SK-N-SH (cell line): Measurements from ENCODE around the gene PIP5K1B. TPM values are rescaled to one million over a fixed set of nuclear protein-coding genes. Genes with fewer than 3 reads are reported as not detected.

Experiments
- CTCF ChIA-PET: fragments of 300-600, 350-600 bp; formaldehyde crosslinking; extraction: SDS; loops from one replicate; lab custom pipeline; 2021; lab: Yijun Ruan, JAX
- POLR2A ChIA-PET: fragments of 350-600 bp; sonication (Branson Sonifier 250); formaldehyde crosslinking; extraction: SDS; loops from one replicate; lab custom pipeline; 2020; ENCODE audit warnings: antibody characterized with exemption, inconsistent platforms; lab: Yijun Ruan, JAX
- DNase-seq: peaks from one replicate; pipeline ENCODE4 v3.0.0; 2012
- H2AFZ ChIP-seq: fragments of 200-600 bp; sonication (generic); 2 replicates; pipeline ENCODE4 v1.8.1; 2016; ENCODE audit warnings: antibody characterized with exemption, mild to moderate bottlenecking, low read depth
- H3F3A ChIP-seq: fragments of 200-600 bp; sonication (generic); replicated peaks from 2 replicates; pipeline ENCODE3; 2016; ENCODE audit warnings: antibody characterized with exemption, mild to moderate bottlenecking; ENCODE audit not compliant: insufficient read depth
- H3K27ac ChIP-seq, 2 experiments: fragments of 200-500 bp in 1 of 2; fragments of 200-600 bp in 1 of 2; sonication (Bioruptor generic) in 1 of 2; sonication (generic), shearing (Covaris generic) in 1 of 2; 2 replicates each; pipeline versions ENCODE4 v1.5.1 to v1.6.1; 2014 to 2016; ENCODE audit warnings: low read depth in 2 of 2, inconsistent platforms in 1 of 2, low read length in 1 of 2, mild to moderate bottlenecking in 1 of 2, mixed read lengths in 1 of 2
- H3K27me3 ChIP-seq: fragments of 200-600 bp; sonication (generic), shearing (Covaris generic); 2 replicates; pipeline ENCODE4 v1.6.1; 2016; ENCODE audit warnings: mixed run types; ENCODE audit not compliant: insufficient read depth
- H3K36me3 ChIP-seq, 2 experiments: fragments of 200-500 bp in 1 of 2; fragments of 200-600 bp in 1 of 2; sonication (Bioruptor generic) in 1 of 2; sonication (generic) in 1 of 2; replicated peaks in 1 of 2; 2 replicates each; pipeline versions ENCODE3 to v1.5.1; 2014 to 2016; ENCODE audit warnings: low read length in 1 of 2, mild to moderate bottlenecking in 1 of 2; ENCODE audit not compliant: insufficient read depth in 2 of 2, control insufficient read depth in 1 of 2
- H3K4me1 ChIP-seq, 2 experiments: fragments of 200-500 bp in 1 of 2; fragments of 200-600 bp in 1 of 2; sonication (Bioruptor generic) in 1 of 2; sonication (generic), shearing (Covaris generic) in 1 of 2; 2 replicates each; pipeline versions ENCODE4 v1.5.1 to v1.6.1; 2014 to 2016; ENCODE audit warnings: low read depth in 1 of 2, low read length in 1 of 2, mixed run types in 1 of 2; ENCODE audit not compliant: insufficient read depth in 2 of 2, control insufficient read depth in 1 of 2
- H3K4me2 ChIP-seq: fragments of 200-600 bp; sonication (generic), shearing (Covaris generic); 2 replicates; pipeline ENCODE4 v1.6.1; 2017; ENCODE audit warnings: mixed run types
- H3K4me3 ChIP-seq, 2 experiments: fragments of 200-500 bp in 1 of 2; fragments of 200-600 bp in 1 of 2; sonication (Bioruptor generic) in 1 of 2; sonication (generic), shearing (Covaris generic) in 1 of 2; 2 replicates each; pipeline versions ENCODE4 v1.5.1 to v1.8.1; 2014 to 2016; ENCODE audit warnings: low read depth in 2 of 2, inconsistent platforms in 1 of 2, low read length in 1 of 2, mild to moderate bottlenecking in 1 of 2, mixed read lengths in 1 of 2, moderate library complexity in 1 of 2
- H3K79me2 ChIP-seq: fragments of 200-600 bp; sonication (generic); 2 replicates; pipeline ENCODE4 v1.8.1; 2017; ENCODE audit warnings: mild to moderate bottlenecking; ENCODE audit not compliant: insufficient read depth
- H3K9ac ChIP-seq: fragments of 200-600 bp; sonication (generic); 2 replicates; pipeline ENCODE4 v1.6.1; 2017; ENCODE audit warnings: mixed run types
- H3K9me2 ChIP-seq: fragments of 200-600 bp; sonication (generic); 2 replicates; pipeline ENCODE4 v1.6.1; 2017; ENCODE audit warnings: mixed run types
- H3K9me3 ChIP-seq: fragments of 200-600 bp; sonication (generic); 2 replicates; pipeline ENCODE4 v1.6.1; 2017; ENCODE audit warnings: mixed run types, mild to moderate bottlenecking, moderate library complexity
- H4K20me1 ChIP-seq: fragments of 200-600 bp; sonication (generic); 2 replicates; pipeline ENCODE4 v1.6.1; 2017; ENCODE audit warnings: mild to moderate bottlenecking, mixed run types; ENCODE audit not compliant: insufficient read depth
- CHD2 ChIP-seq: fragments of 150-350 bp; IDR thresholded peaks from 2 replicates; pipeline ENCODE4 v1.6.1; 2018; ENCODE audit warnings: low read length; ENCODE audit not compliant: partially characterized antibody
- CTCF ChIP-seq: fragments of 200-600 bp; sonication (generic); IDR thresholded peaks from 2 replicates; pipeline ENCODE4 v1.6.1; 2017; ENCODE audit warnings: antibody characterized with exemption, mild to moderate bottlenecking, moderate library complexity
- ELF1 ChIP-seq: IDR thresholded peaks from 2 replicates; pipeline ENCODE4 v1.4.0; 2012
- EZH2phosphoT487 ChIP-seq: fragments of 200-600 bp; sonication (generic); IDR thresholded peaks from 2 replicates; pipeline ENCODE4 v1.6.1; 2017; ENCODE audit warnings: low read depth, mixed run types, mild to moderate bottlenecking, antibody characterized with exemption, moderate library complexity, borderline replicate concordance
- FOSL2 ChIP-seq: IDR thresholded peaks from 2 replicates; pipeline ENCODE4 v1.4.0; 2012; ENCODE audit warnings: low read depth, mild to moderate bottlenecking, moderate library complexity, borderline replicate concordance
- FOXJ3 ChIP-seq: sonication (generic); formaldehyde crosslinking; IDR thresholded peaks from 2 replicates; pipeline ENCODE4 v1.5.1; 2020; ENCODE audit warnings: mild to moderate bottlenecking, missing genetic modification reagents
- GABPA ChIP-seq: IDR thresholded peaks from 2 replicates; pipeline ENCODE4 v1.4.0; 2012; ENCODE audit warnings: low read depth, mild to moderate bottlenecking
- GATA2 ChIP-seq: sonication (generic); formaldehyde crosslinking; IDR thresholded peaks from 2 replicates; pipeline ENCODE4 v1.5.0; 2020; ENCODE audit warnings: mild to moderate bottlenecking, missing genetic modification reagents
- IRF3 ChIP-seq: fragments of 150-350 bp; IDR thresholded peaks from 2 replicates; pipeline ENCODE4 v1.6.1; 2016; ENCODE audit warnings: mild to moderate bottlenecking, low read depth, low read length
- JUND ChIP-seq: IDR thresholded peaks from 2 replicates; pipeline ENCODE4 v1.4.0; 2012
- MEF2A ChIP-seq: IDR thresholded peaks from 2 replicates; pipeline ENCODE4 v1.4.0; 2012; ENCODE audit warnings: low read depth, borderline replicate concordance
- NFIC ChIP-seq: IDR thresholded peaks from 2 replicates; pipeline ENCODE4 v1.4.0; 2012; ENCODE audit warnings: borderline replicate concordance
- NRF1 ChIP-seq: IDR thresholded peaks from 2 replicates; pipeline ENCODE4 v1.6.1; 2012; ENCODE audit warnings: low read depth, mild to moderate bottlenecking, low read length
- POLR2AphosphoS5 ChIP-seq: IDR thresholded peaks from 2 replicates; pipeline ENCODE4 v1.6.1; 2012; ENCODE audit warnings: low read depth, low read length
- RAD21 ChIP-seq: IDR thresholded peaks from 2 replicates; pipeline ENCODE4 v1.6.1; 2012; ENCODE audit warnings: mild to moderate bottlenecking, low read length
- RCOR1 ChIP-seq: fragments of 150-350 bp; IDR thresholded peaks from 2 replicates; pipeline ENCODE4 v1.6.1; 2017; ENCODE audit warnings: antibody characterized with exemption, low read length
- RXRA ChIP-seq: IDR thresholded peaks from 2 replicates; pipeline ENCODE4 v1.4.0; 2012; ENCODE audit warnings: low read depth, mild to moderate bottlenecking, borderline replicate concordance
- SIN3A ChIP-seq: IDR thresholded peaks from 2 replicates; pipeline ENCODE4 v1.6.1; 2012; ENCODE audit warnings: low read depth, mild to moderate bottlenecking, low read length, moderate library complexity, borderline replicate concordance
- TAF1 ChIP-seq: IDR thresholded peaks from 2 replicates; pipeline ENCODE4 v1.6.1; 2012; ENCODE audit warnings: low read depth, mild to moderate bottlenecking, low read length, moderate library complexity, borderline replicate concordance
- TEAD4 ChIP-seq: IDR thresholded peaks from 2 replicates; pipeline ENCODE4 v1.4.0; 2012; ENCODE audit warnings: mild to moderate bottlenecking, borderline replicate concordance; ENCODE audit not compliant: insufficient read depth
- USF2 ChIP-seq: fragments of 150-350 bp; IDR thresholded peaks from 2 replicates; pipeline ENCODE4 v1.6.1; 2017; ENCODE audit warnings: antibody characterized with exemption, low read length, low read depth, borderline replicate concordance
- YY1 ChIP-seq: IDR thresholded peaks from 2 replicates; pipeline ENCODE4 v1.4.0; 2012; ENCODE audit warnings: low read depth, mild to moderate bottlenecking
- WGBS: methylation state at CpG from one replicate; pipeline ENCODE4 v1.1.6; 2017; ENCODE audit warnings: low lambda C conversion rate; 5-methylcytosine and 5-hydroxymethylcytosine counted together
- polyA plus RNA-seq, 3 experiments: library from polyadenylated mRNA; depleted of rRNA; stranded (reverse); fragments of >200 nt; gene quantifications; 2 replicates each; pipeline ENCODE4 v1.2.3, GENCODE V29; 2012

Gene PIP5K1B
- polyA plus RNA-seq, 1 of the 3 experiments (the other 2 are of a cell fraction) = not detected

- no peak for TF ChIP-seq SIN3A
- no peak for TF ChIP-seq IRF3
- TF ChIP-seq USF2 = no peak
- no peak for TF ChIP-seq ELF1
- TF ChIP-seq RXRA = no peak
- TF ChIP-seq YY1 = no peak
- TF ChIP-seq TEAD4 = no peak
- TF ChIP-seq CTCF = no peak
- H3K79me2 ChIP-seq = no peaks in the 10 kb centered on the region
- no peaks in the 10 kb centered on the region for H4K20me1 ChIP-seq
- 0% methylated on average over 2 of the region's 2 CpGs for WGBS
- H3K27me3 ChIP-seq = peaks cover 22% of the 10 kb centered on the region
- no peak overlapping the region for H3K4me2 ChIP-seq
- no peak overlapping the region for H3K27ac ChIP-seq
- CTCF ChIA-PET = no interaction called here
- H3K4me3 ChIP-seq = no peak overlapping the region
- H3F3A ChIP-seq = no peaks in the 10 kb centered on the region
- POLR2A ChIA-PET = no interaction called here
- no peaks in the 10 kb centered on the region for H3K9me2 ChIP-seq
- no peaks in the 10 kb centered on the region for H3K36me3 ChIP-seq
- H3K9ac ChIP-seq = no peak overlapping the region
- no peak for DNase-seq
- H3K4me1 ChIP-seq = no peaks in the 10 kb centered on the region
- H2AFZ ChIP-seq = no peak overlapping the region
- no peaks in the 10 kb centered on the region for H3K9me3 ChIP-seq
Measured at GRCh38 chr9:68711281-68711680, 6.2 kb downstream of the PIP5K1B start.

- CTCF ChIA-PET = no interaction called here
- Histone ChIP-seq H4K20me1 (no peaks in the 10 kb centered on the region), H3K36me3 (no peaks in the 10 kb centered on the region), H3F3A (no peaks in the 10 kb centered on the region), H3K9me2 (no peaks in the 10 kb centered on the region), H3K79me2 (no peaks in the 10 kb centered on the region), H3K27ac (no peak overlapping the region), H3K27me3 (peaks cover 16% of the 10 kb centered on the region; the same call in 1 of the 2 replicates), H3K4me1 (no peaks in the 10 kb centered on the region), H3K4me2 (no peak overlapping the region), H3K9me3 (no peaks in the 10 kb centered on the region), H3K9ac (no peak overlapping the region), H3K4me3 (no peak overlapping the region), H2AFZ (no peak overlapping the region)
- POLR2A ChIA-PET = no interaction called here
- DNase-seq = no peak
- 19% methylated on average over 5 of the region's 5 CpGs for WGBS
- no peak for TF ChIP-seq USF2
- no peak for TF ChIP-seq TAF1
- no peak for TF ChIP-seq FOXJ3 (CRISPR knock-in tag)
- no peak for TF ChIP-seq EZH2phosphoT487
- no peak for TF ChIP-seq RCOR1
- TF ChIP-seq MEF2A = no peak
- TF ChIP-seq POLR2AphosphoS5 = no peak
- no peak for TF ChIP-seq FOSL2
- no peak for TF ChIP-seq NRF1
- TF ChIP-seq TEAD4 = no peak
- no peak for TF ChIP-seq GATA2
- no peak for TF ChIP-seq CHD2
- no peak for TF ChIP-seq ELF1
- TF ChIP-seq RAD21 = no peak
- TF ChIP-seq GABPA = no peak
- TF ChIP-seq IRF3 = no peak
- no peak for TF ChIP-seq JUND
- no peak for TF ChIP-seq NFIC
Measured at GRCh38 chr9:68711932-68712331, 6.9 kb downstream of the PIP5K1B start.
